OCI-M2 (cell line): ENCODE data around the gene INIP.
"Not testable (repeated sequence)": the region's sequence is repeated elsewhere in the genome, so short reads cannot be mapped to it uniquely, and the experiment has no call there.

Experiments
- DNase-seq: peaks from one replicate; lab custom pipeline; 2025; ENCODE audit not compliant: unreplicated experiment; lab: John Stamatoyannopoulos, UW

The INIP gene

GRCh38 chr9:112677040-112677439 lies 40.9 kb downstream of the INIP start:
- DNase-seq: no peak

GRCh38 chr9:112673221-112673620 lies 44.7 kb downstream of the INIP start:
- not testable (repeated sequence) for DNase-seq

- no peak for DNase-seq
Measured at GRCh38 chr9:112670991-112671625, 46.8 kb downstream of the INIP start.

GRCh38 chr9:112669326-112669725 lies 48.6 kb downstream of the INIP start:
- DNase-seq: no peak

GRCh38 chr9:112665347-112665746 lies 52.6 kb downstream of the INIP start:
- DNase-seq: no peak

- no peak for DNase-seq
Measured at GRCh38 chr9:112664531-112664930, 53.4 kb downstream of the INIP start.

GRCh38 chr9:112663681-112664080 lies 54.2 kb downstream of the INIP start:
- no peak for DNase-seq

- no peak for DNase-seq
Measured at GRCh38 chr9:112659906-112660305, 58.0 kb downstream of the INIP start.

GRCh38 chr9:112655668-112656067 lies 62.2 kb downstream of the INIP start:
- DNase-seq: no peak

GRCh38 chr9:112654282-112654681 lies 63.6 kb downstream of the INIP start:
- DNase-seq: no peak

GRCh38 chr9:112648624-112649023 lies 69.3 kb downstream of the INIP start:
- no peak for DNase-seq

- no peak for DNase-seq
Measured at GRCh38 chr9:112647596-112647995, 70.3 kb downstream of the INIP start.

GRCh38 chr9:112642126-112642525 lies 75.8 kb downstream of the INIP start:
- DNase-seq: no peak

GRCh38 chr9:112640311-112640710 lies 77.6 kb downstream of the INIP start:
- DNase-seq: no peak
